K562 (cell line): ENCODE results near the gene HIP1R. TPM values are rescaled to one million over a fixed set of nuclear protein-coding genes. Genes with fewer than 3 reads are reported as not detected.

Source experiments
- CCNT2 ChIP-seq: IDR thresholded peaks from 2 replicates; pipeline ENCODE4 v1.6.1; 2011; ENCODE audit warnings: borderline replicate concordance, low read depth, mild to moderate bottlenecking, moderate library complexity, mixed read lengths, low read length; ENCODE audit not compliant: insufficient read length; ENCODE audit errors: extremely low read depth
- EZH2 ChIP-seq: IDR thresholded peaks from 2 replicates; pipeline ENCODE4 v1.6.1; 2012; ENCODE audit warnings: low read depth, mild to moderate bottlenecking, inconsistent platforms, low read length, borderline replicate concordance
- JUNB ChIP-seq: fragments of 450-650 bp; formaldehyde crosslinking; conservative IDR thresholded peaks from 2 replicates; pipeline ENCODE4 v1.4.0; 2020; ENCODE audit warnings: mild to moderate bottlenecking
- KLF6 ChIP-seq: fragments of 250-450 bp; sonication (Bioruptor Pico); IDR thresholded peaks from 2 replicates; pipeline ENCODE4 v1.4.0; 2020; ENCODE audit warnings: mild to moderate bottlenecking, moderate library complexity, borderline replicate concordance
- MCM5 ChIP-seq: fragments of 450-650 bp; IDR thresholded peaks from 2 replicates; pipeline ENCODE4 v1.6.1; 2016; ENCODE audit warnings: low read depth
- THRAP3 ChIP-seq: fragments of 450-650 bp; IDR thresholded peaks from 2 replicates; pipeline ENCODE4 v1.6.1; 2016; ENCODE audit warnings: mild to moderate bottlenecking, inconsistent platforms, borderline replicate concordance
- polyA plus RNA-seq, 8 experiments: library from polyadenylated mRNA; depleted of rRNA in 4 of 8; stranded (reverse) in 5 of 8; unstranded in 3 of 8; fragments of >200 nt; fragmentation: Nextera tagmentation in 2 of 8; fragmentation: Illumina TruSeq in 1 of 8; extraction: Ambion mirVana in 2 of 8; extraction: Trizol in 1 of 8; gene quantifications; 2 replicates each; pipeline versions ENCODE4 v1.2.1 to v1.2.3, GENCODE V29; 2011 to 2014; ENCODE audit warnings: inconsistent platforms in 1 of 8, missing spikeins in 1 of 8
- total RNA-seq, 7 experiments: library from RNA; depleted of rRNA in 6 of 7; stranded (reverse); fragments of >200 nt in 6 of 7; fragmentation: Illumina TruSeq in 2 of 7; extraction: Trizol in 2 of 7; gene quantifications; 2 replicates each; pipeline versions ENCODE4 v1.2.1 to v1.2.3, GENCODE V29; 2011 to 2021; ENCODE audit warnings: low replicate concordance in 1 of 7
- TF ChIP-seq, protein P1 (sequence below), 2 experiments: fragments of 450-650 bp in 1 of 2; sonication (generic) in 1 of 2; formaldehyde crosslinking in 1 of 2; IDR thresholded peaks; 2 replicates each; pipeline versions ENCODE4 v1.7.1 to v1.9.0; 2016 to 2022; ENCODE audit warnings: inconsistent platforms in 1 of 2, mild to moderate bottlenecking in 1 of 2, missing genetic modification reagents in 1 of 2
- TF ChIP-seq, protein P2 (sequence below): fragments of 450-650 bp; IDR thresholded peaks from one replicate; pipeline ENCODE4 v1.6.1; 2018; ENCODE audit warnings: mild to moderate bottlenecking, moderate library complexity; ENCODE audit not compliant: partially characterized antibody

HIP1R gene
- total and polyA plus RNA-seq, 9 of the 15 experiments (the other 6 are each of a cell fraction or from before 2014, with no cell fraction given), result 0.15 to 31.0 (median 14.2) TPM

DNA sequence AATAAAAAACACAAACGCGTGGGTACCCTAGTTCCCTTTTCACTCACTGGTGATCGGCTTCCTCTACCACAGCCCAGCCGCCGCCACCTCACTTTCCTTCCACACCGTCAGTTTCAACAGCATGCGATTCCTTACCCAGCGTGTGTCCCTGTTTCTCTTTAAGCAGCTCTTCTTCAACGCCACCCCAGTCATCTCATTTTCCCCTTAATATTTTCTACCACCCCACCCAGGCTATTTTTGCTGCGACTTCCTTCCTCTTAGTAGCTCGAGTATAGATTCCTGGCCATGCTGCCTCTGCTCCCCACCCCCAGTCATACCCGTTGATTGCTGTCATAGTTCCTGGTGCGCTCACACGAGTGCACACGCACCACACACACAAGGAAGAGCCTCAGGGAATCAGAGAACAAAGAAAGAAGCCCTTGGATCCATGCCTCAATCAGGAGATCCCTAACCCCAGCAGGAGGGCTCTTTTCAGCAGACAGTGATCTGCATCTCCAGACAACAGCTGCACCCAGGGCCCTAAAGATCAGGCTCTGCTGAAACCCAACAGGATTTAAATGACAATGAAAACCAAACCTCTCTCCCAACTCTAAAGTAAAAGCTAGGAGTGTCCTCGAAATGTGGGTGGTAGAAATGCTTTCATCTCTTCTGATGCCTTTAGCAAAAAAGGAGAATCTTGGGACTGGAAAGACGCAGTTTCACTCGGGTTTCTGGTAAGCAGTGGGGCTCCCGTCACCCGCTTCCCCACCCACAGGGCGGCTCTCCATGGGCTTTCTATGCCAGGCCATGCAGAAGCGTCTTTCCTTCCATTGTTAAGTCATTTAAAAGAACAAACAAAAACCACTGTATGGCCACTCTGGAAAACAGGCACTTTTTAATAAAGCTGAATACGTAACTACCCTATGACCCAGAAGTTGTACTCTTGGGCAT lies 36.9 kb downstream of the HIP1R start (continued):
- TF ChIP-seq, protein P1, sequence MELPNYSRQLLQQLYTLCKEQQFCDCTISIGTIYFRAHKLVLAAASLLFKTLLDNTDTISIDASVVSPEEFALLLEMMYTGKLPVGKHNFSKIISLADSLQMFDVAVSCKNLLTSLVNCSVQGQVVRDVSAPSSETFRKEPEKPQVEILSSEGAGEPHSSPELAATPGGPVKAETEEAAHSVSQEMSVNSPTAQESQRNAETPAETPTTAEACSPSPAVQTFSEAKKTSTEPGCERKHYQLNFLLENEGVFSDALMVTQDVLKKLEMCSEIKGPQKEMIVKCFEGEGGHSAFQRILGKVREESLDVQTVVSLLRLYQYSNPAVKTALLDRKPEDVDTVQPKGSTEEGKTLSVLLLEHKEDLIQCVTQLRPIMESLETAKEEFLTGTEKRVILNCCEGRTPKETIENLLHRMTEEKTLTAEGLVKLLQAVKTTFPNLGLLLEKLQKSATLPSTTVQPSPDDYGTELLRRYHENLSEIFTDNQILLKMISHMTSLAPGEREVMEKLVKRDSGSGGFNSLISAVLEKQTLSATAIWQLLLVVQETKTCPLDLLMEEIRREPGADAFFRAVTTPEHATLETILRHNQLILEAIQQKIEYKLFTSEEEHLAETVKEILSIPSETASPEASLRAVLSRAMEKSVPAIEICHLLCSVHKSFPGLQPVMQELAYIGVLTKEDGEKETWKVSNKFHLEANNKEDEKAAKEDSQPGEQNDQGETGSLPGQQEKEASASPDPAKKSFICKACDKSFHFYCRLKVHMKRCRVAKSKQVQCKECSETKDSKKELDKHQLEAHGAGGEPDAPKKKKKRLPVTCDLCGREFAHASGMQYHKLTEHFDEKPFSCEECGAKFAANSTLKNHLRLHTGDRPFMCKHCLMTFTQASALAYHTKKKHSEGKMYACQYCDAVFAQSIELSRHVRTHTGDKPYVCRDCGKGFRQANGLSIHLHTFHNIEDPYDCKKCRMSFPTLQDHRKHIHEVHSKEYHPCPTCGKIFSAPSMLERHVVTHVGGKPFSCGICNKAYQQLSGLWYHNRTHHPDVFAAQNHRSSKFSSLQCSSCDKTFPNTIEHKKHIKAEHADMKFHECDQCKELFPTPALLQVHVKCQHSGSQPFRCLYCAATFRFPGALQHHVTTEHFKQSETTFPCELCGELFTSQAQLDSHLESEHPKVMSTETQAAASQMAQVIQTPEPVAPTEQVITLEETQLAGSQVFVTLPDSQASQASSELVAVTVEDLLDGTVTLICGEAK (IDR thresholded peaks at IDR 0.05), result no peak
- TF ChIP-seq, protein P1 (CRISPR knock-in tag; IDR thresholded peaks at IDR 0.05), result no peak
- TF ChIP-seq MCM5 (no peak), JUNB (no peak), EZH2 (no peak), KLF6 (CRISPR knock-in tag) (no peak), CCNT2 (no peak), THRAP3 (no peak)
- TF ChIP-seq, protein P2, sequence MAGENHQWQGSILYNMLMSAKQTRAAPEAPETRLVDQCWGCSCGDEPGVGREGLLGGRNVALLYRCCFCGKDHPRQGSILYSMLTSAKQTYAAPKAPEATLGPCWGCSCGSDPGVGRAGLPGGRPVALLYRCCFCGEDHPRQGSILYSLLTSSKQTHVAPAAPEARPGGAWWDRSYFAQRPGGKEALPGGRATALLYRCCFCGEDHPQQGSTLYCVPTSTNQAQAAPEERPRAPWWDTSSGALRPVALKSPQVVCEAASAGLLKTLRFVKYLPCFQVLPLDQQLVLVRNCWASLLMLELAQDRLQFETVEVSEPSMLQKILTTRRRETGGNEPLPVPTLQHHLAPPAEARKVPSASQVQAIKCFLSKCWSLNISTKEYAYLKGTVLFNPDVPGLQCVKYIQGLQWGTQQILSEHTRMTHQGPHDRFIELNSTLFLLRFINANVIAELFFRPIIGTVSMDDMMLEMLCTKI, result no peak
